ENCODE measurements around the gene SPRED3.
"Not testable (repeated sequence)": the region's sequence is repeated elsewhere in the genome, so short reads cannot be mapped to it uniquely, and the experiment has no call there.

SPRED3 gene

GRCh38 chr19:38417544-38418506 lies 29.3 kb downstream of the SPRED3 start:
- no peak for DNase-seq (ENCODE audit: low spot score)

- no peak for DNase-seq (ENCODE audit: low spot score)
Measured at GRCh38 chr19:38420935-38421334, 32.4 kb downstream of the SPRED3 start.

GRCh38 chr19:38421856-38422255 lies 33.4 kb downstream of the SPRED3 start:
- no peak for DNase-seq (ENCODE audit: low spot score)

- no peak for DNase-seq (ENCODE audit: low spot score)
Measured at GRCh38 chr19:38422438-38422837, 33.9 kb downstream of the SPRED3 start.

- DNase-seq (ENCODE audit: low spot score): no peak
Measured at GRCh38 chr19:38424272-38424671, 35.8 kb downstream of the SPRED3 start.

- DNase-seq (ENCODE audit: low spot score): no peak
Measured at GRCh38 chr19:38425222-38425809, 36.8 kb downstream of the SPRED3 start.

- DNase-seq (ENCODE audit: low spot score): no peak
Measured at GRCh38 chr19:38425810-38426466, 37.4 kb downstream of the SPRED3 start, which contains the start of gene RASGRP4. Gene RASGRP4 (minus strand): TSS chr19:38426219. CDS start chr19:38426091, 128 bp downstream.

- not testable (repeated sequence) for DNase-seq (ENCODE audit: low spot score)
Measured at GRCh38 chr19:38427035-38427677, 38.7 kb downstream of the SPRED3 start.

- no peak for DNase-seq (ENCODE audit: low spot score)
Measured at GRCh38 chr19:38429055-38429810, 40.7 kb downstream of the SPRED3 start.

GRCh38 chr19:38429811-38430156 lies 41.3 kb downstream of the SPRED3 start:
- DNase-seq (ENCODE audit: low spot score): no peak

GRCh38 chr19:38430931-38431330 lies 42.4 kb downstream of the SPRED3 start:
- DNase-seq (ENCODE audit: low spot score): no peak

- no peak for DNase-seq (ENCODE audit: low spot score)
Measured at GRCh38 chr19:38433268-38433733, 44.8 kb downstream of the SPRED3 start, which contains the start of gene RYR1. Gene RYR1 (plus strand): TSS chr19:38433691. CDS start chr19:38433830, 139 bp downstream.

- no peak for DNase-seq (ENCODE audit: low spot score)
Measured at GRCh38 chr19:38434549-38435051, 46.1 kb downstream of the SPRED3 start.

- DNase-seq (ENCODE audit: low spot score): no peak
Measured at GRCh38 chr19:38437295-38437694, 48.8 kb downstream of the SPRED3 start.

- DNase-seq (ENCODE audit: low spot score): no peak
Measured at GRCh38 chr19:38437917-38438316, 49.4 kb downstream of the SPRED3 start.

GRCh38 chr19:38440592-38440991 lies 52.1 kb downstream of the SPRED3 start:
- no peak for DNase-seq (ENCODE audit: low spot score)

GRCh38 chr19:38441657-38442348 lies 53.3 kb downstream of the SPRED3 start:
- DNase-seq (ENCODE audit: low spot score): no peak

- no peak for DNase-seq (ENCODE audit: low spot score)
Measured at GRCh38 chr19:38442736-38443135, 54.2 kb downstream of the SPRED3 start.

- no peak for DNase-seq (ENCODE audit: low spot score)
Measured at GRCh38 chr19:38443458-38443999, 55.0 kb downstream of the SPRED3 start.

GRCh38 chr19:38444026-38444425 lies 55.5 kb downstream of the SPRED3 start:
- DNase-seq (ENCODE audit: low spot score): no peak
